Panc1 (cell line): ENCODE results near the gene ADCY9. TPM values are rescaled to one million over a fixed set of nuclear protein-coding genes. Genes with fewer than 3 reads are reported as not detected.

Source experiments
- ATAC-seq: fragments of 200-7000 bp; cut with Tn5 transposase; 2 replicates; pipeline ENCODE4 v1.9.1; 2020; ENCODE audit warnings: mild to moderate bottlenecking, moderate library complexity
- BruUV-seq: library from RNA; stranded (reverse); fragments of 400-500 nt; replicated peaks from 2 replicates; lab custom pipeline; 2021; lab: Mats Ljungman, UMichigan
- CTCF ChIA-PET: fragments of 300-600 bp; sonication (Branson Sonifier 250); formaldehyde crosslinking; loops from one replicate; lab custom pipeline; 2022; ENCODE audit warnings: antibody characterized with exemption; lab: Charles Lee
- POLR2A ChIA-PET: fragments of 300-600 bp; sonication (Branson Sonifier 250); formaldehyde crosslinking; loops from one replicate; lab custom pipeline; 2022; ENCODE audit warnings: antibody characterized with exemption; lab: Charles Lee
- DNase-seq: peaks from one replicate; pipeline ENCODE4 v3.0.0-alpha.2; 2010; ENCODE audit warnings: low read depth, low spot score
- H3K27ac ChIP-seq: 2 replicates; pipeline ENCODE4 v1.5.1; 2011; ENCODE audit warnings: mild to moderate bottlenecking, low read length, inconsistent platforms
- H3K27me3 ChIP-seq: fragments of 200-500 bp; sonication (Bioruptor generic); 2 replicates; pipeline ENCODE4 v1.6.0; 2014; ENCODE audit warnings: low read length, inconsistent platforms; ENCODE audit not compliant: control insufficient read depth, insufficient read depth
- H3K36me3 ChIP-seq: fragments of 200-500 bp; sonication (Bioruptor generic); 2 replicates; pipeline ENCODE4 v1.5.1; 2014; ENCODE audit warnings: inconsistent platforms, mild to moderate bottlenecking, low read length, moderate library complexity; ENCODE audit not compliant: control insufficient read depth, insufficient read depth
- H3K4me1 ChIP-seq: 2 replicates; pipeline ENCODE4 v1.5.1; 2011; ENCODE audit warnings: inconsistent platforms, mild to moderate bottlenecking, low read length, moderate library complexity; ENCODE audit not compliant: control insufficient read depth, insufficient read depth
- H3K4me3 ChIP-seq, 2 experiments: 2 replicates each; pipeline ENCODE4 v1.5.1; 2011 to 2012; ENCODE audit warnings: low read depth in 2 of 2, low read length in 2 of 2, mild to moderate bottlenecking in 2 of 2, inconsistent platforms in 1 of 2, moderate library complexity in 1 of 2
- H3K9me3 ChIP-seq: fragments of 200-500 bp; sonication (Bioruptor generic); 2 replicates; pipeline ENCODE4 v1.5.1; 2014; ENCODE audit warnings: low read depth, mild to moderate bottlenecking, inconsistent platforms, low read length, moderate library complexity; ENCODE audit not compliant: control insufficient read depth, insufficient read depth
- CTCF ChIP-seq: fragments of 450-650 bp; IDR thresholded peaks from 2 replicates; pipeline ENCODE4 v1.5.1; 2017; ENCODE audit warnings: mild to moderate bottlenecking
- POLR2AphosphoS5 ChIP-seq: IDR thresholded peaks from 2 replicates; pipeline ENCODE4 v1.6.1; 2012; ENCODE audit warnings: mild to moderate bottlenecking, low read depth, low read length, moderate library complexity
- REST ChIP-seq, 2 experiments: IDR thresholded peaks; 2 replicates each; pipeline ENCODE4 v1.6.1; 2011 to 2012; ENCODE audit warnings: low read depth in 2 of 2, control low read depth in 1 of 2, low read length in 1 of 2, mild to moderate bottlenecking in 1 of 2, moderate library complexity in 1 of 2; ENCODE audit not compliant: insufficient read depth in 1 of 2
- SIN3A ChIP-seq: IDR thresholded peaks from 2 replicates; pipeline ENCODE4 v1.6.1; 2012; ENCODE audit warnings: low read depth, mild to moderate bottlenecking, low read length, moderate library complexity, borderline replicate concordance; ENCODE audit not compliant: insufficient read depth
- TCF7L2 ChIP-seq: IDR thresholded peaks from 2 replicates; pipeline ENCODE4 v1.6.1; 2011; ENCODE audit warnings: mild to moderate bottlenecking, low read depth, low read length, inconsistent platforms
- in situ Hi-C: cut with HindIII; loops from 2 replicates; pipeline ENCODE4 v1.10.0; 2016; ENCODE audit warnings: low sequenced_read_pairs, low pct_unique_long_range_greater_than_20kb
- intact Hi-C: fragments of 100-400 bp; cut with micrococcal nuclease; formaldehyde crosslinking; loops from one replicate; pipeline ENCODE4 v1.10.0; 2022; ENCODE audit not compliant: unreplicated experiment
- total RNA-seq: library from RNA; stranded (reverse); gene quantifications from one replicate; pipeline ENCODE4 v1.2.1, GENCODE V29; 2021; ENCODE audit not compliant: unreplicated experiment

Gene ADCY9
- total RNA-seq, 1 experiment from 2014 or later: 29.8 TPM

DNA sequence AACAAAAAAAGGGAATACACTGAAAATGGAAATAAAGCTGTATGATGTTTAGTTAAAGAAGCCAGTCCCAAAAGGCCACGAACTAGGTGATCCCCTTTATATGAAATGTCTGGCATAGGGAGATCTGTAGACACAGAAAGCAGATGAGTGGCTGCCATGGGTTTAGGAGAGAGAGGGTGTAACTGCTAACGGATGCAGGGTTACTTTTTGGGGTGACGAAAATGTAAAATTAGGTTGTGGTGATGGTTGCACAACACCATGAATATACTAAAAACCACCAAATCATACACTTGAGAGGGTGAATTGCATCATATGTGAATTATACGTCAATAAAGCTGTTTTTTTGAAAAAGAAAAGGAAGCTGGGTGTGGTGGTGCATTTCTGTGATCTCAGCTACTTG, 99.6 kb downstream of the ADCY9 start:
- CTCF ChIA-PET: no interaction called here

DNA sequence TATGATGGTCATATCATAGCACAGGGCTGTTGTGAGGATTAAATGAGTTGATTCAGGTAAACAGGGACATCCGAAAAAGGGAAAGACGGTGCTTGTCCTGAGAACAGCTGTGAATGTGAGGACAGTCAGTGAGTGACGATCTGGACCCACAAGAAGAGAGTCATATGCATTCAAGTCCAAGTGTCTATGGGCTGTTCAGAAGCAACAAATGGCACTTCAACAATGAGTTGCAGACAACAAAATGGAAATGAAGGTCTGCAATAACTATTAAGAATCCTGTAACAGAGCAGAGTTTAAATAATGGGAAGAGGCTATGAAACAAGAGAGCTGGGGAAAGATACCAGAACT, 100.3 kb downstream of the ADCY9 start:
- Histone ChIP-seq H3K9me3 (no peaks in the 10 kb centered on the region), H3K4me3 (peak overlapping the region in 1 of 2 experiments; percentile 48; a peak in 1 of 4 replicates), H3K27me3 (no peaks in the 10 kb centered on the region), H3K36me3 (no peaks in the 10 kb centered on the region), H3K27ac (peak overlapping the region; percentile 87), H3K4me1 (peaks cover 55% of the 10 kb centered on the region)
- in situ Hi-C loops (no loop called here), intact Hi-C loops (loop anchor here (10.0 kb wide), 1 partner anchor 79 kb away; no protein-coding TSS in a partner anchor)
- TF ChIP-seq POLR2AphosphoS5: no peak
- no peak for TF ChIP-seq SIN3A
- no peak for TF ChIP-seq CTCF
- TF ChIP-seq REST (IDR thresholded peaks at IDR 0.05; ENCODE audit: insufficient read depth in 1 of 2, low read depth in 2 of 2, low read length in 1 of 2): no peak
- TF ChIP-seq TCF7L2: no peak
- ATAC-seq: no peak
- ChIA-PET CTCF (no interaction called here), POLR2A (interaction anchor here (0.5 kb wide), 1 partner anchor 81 kb away, joined by 4 read pairs; no protein-coding TSS in a partner anchor)
- BruUV-seq: no TSS peak
- DNase-seq: no peak

More for the DNA sequence above, 99.6 kb downstream of the ADCY9 start:
- in situ Hi-C loops: no loop called here
- BruUV-seq: no TSS peak
- Histone ChIP-seq H3K27ac (peak overlapping the region; percentile 87), H3K9me3 (no peaks in the 10 kb centered on the region), H3K4me1 (peaks cover 57% of the 10 kb centered on the region), H3K36me3 (no peaks in the 10 kb centered on the region), H3K4me3 (no peak overlapping the region), H3K27me3 (no peaks in the 10 kb centered on the region)
- DNase-seq (no peak), ATAC-seq (no peak)
- no peak for TF ChIP-seq SIN3A
- no peak for TF ChIP-seq CTCF
- TF ChIP-seq REST (IDR thresholded peaks at IDR 0.05; ENCODE audit: insufficient read depth in 1 of 2, low read depth in 2 of 2, low read length in 1 of 2): no peak
- no peak for TF ChIP-seq POLR2AphosphoS5
- TF ChIP-seq TCF7L2: no peak
- intact Hi-C loops: loop anchor here (10.0 kb wide), 1 partner anchor 78 kb away; no protein-coding TSS in a partner anchor
- POLR2A ChIA-PET: interaction anchor here (0.5 kb wide), 1 partner anchor 80 kb away, joined by 4 read pairs; no protein-coding TSS in a partner anchor
